RWPE1 (cell line): Measurements from ENCODE around the gene SAMD14.

ENCODE experiments used
- CTCF ChIA-PET: fragments of 350-600 bp; sonication (Branson Sonifier 250); formaldehyde crosslinking; extraction: SDS; loops from one replicate; lab custom pipeline; 2021; lab: Yijun Ruan, JAX
- POLR2A ChIA-PET: fragments of 400-600 bp; formaldehyde crosslinking; extraction: SDS; loops from one replicate; lab custom pipeline; 2020; ENCODE audit warnings: antibody characterized with exemption; ENCODE audit not compliant: low non-redundant PET; lab: Yijun Ruan, JAX
- DNase-seq: peaks from one replicate; pipeline ENCODE4 v3.0.0; 2012; ENCODE audit warnings: low spot score
- H3K27ac ChIP-seq: fragments of 450-650 bp; 2 replicates; pipeline ENCODE4 v1.5.1; 2017
- TF ChIP-seq, protein P1 (sequence below): fragments of 450-650 bp; conservative IDR thresholded peaks from 2 replicates; pipeline ENCODE4 v1.5.1; 2017; ENCODE audit warnings: low read depth, mild to moderate bottlenecking

The SAMD14 gene

DNA sequence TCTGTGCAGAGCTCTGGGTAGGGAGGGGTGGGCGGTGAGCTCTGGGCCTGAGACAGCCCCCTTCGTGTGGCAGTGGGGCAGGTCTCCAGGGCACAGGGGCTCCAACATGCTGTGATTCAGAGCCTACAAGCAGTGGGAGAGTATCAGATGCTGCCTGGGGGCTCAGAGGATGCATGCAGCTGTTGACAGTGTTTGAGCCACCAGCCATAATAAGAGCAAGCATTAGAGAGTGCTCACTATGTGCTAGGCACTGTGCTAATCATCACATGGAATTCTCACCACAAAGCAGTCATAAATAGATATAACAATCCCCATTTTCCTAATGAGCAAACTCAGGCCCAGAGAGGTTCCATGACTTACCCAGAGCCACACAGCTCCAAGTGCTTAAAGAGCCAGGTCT is 26.7 kb downstream of the SAMD14 start:
- peak overlapping the region; percentile 11; the same call in 1 of the 2 replicates for H3K27ac ChIP-seq
- TF ChIP-seq, protein P1, sequence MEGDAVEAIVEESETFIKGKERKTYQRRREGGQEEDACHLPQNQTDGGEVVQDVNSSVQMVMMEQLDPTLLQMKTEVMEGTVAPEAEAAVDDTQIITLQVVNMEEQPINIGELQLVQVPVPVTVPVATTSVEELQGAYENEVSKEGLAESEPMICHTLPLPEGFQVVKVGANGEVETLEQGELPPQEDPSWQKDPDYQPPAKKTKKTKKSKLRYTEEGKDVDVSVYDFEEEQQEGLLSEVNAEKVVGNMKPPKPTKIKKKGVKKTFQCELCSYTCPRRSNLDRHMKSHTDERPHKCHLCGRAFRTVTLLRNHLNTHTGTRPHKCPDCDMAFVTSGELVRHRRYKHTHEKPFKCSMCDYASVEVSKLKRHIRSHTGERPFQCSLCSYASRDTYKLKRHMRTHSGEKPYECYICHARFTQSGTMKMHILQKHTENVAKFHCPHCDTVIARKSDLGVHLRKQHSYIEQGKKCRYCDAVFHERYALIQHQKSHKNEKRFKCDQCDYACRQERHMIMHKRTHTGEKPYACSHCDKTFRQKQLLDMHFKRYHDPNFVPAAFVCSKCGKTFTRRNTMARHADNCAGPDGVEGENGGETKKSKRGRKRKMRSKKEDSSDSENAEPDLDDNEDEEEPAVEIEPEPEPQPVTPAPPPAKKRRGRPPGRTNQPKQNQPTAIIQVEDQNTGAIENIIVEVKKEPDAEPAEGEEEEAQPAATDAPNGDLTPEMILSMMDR = no peak
- no peak for DNase-seq
- ChIA-PET POLR2A (no interaction called here), CTCF (interaction anchor here (0.6 to 1.3 kb wide), 2 partner anchors 9 to 36 kb away, joined by 4 to 8 read pairs; no protein-coding TSS in a partner anchor)

DNA sequence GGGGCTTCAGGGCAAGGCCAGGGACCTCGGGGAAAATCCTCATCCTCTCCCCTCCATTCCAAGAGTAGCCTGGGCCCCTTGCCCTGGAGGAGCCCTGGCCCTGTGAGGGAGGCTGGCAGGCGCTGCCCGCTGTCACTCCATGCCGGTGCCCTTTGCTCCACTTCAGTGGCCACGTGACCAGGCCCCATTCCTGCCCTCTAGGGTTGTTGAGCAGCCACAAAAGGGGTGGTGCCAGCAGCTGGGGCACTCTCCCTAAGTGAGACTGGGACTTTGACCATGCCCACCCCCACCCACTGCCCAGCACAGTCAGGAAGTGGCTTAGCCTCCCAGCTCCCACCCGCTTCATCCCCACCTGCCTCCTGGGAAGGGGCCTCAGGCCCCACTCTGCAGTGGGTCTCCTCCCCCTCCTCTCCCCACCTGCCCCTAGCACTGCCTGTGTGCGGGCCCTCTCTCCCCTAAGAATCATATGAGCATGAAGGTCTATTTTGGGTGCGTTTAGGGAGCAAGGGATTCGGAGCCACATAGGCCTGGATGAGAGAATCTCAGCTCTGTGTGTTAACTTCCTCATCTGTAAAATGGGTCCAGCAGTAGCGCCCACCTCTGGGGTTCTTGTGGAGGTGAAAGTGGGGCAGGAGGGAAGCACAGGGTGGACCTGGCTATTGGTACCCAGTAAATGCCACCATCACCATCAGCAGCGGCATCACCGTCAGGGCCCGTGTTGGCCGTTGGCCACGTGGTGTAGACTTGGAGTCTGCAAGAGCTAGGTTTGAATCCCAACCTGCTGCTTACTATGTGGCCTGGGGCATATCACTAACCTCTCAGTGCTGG is 27.6 kb downstream of the SAMD14 start:
- DNase-seq = no peak
- peak overlapping the region; percentile 62 for H3K27ac ChIP-seq
- POLR2A ChIA-PET = no interaction called here
- CTCF ChIA-PET = interaction anchor here (0.7 to 1.0 kb wide), 2 partner anchors 8 to 11 kb away, joined by 5 to 7 read pairs; no protein-coding TSS in a partner anchor
- TF ChIP-seq, protein P1 = no peak

DNA sequence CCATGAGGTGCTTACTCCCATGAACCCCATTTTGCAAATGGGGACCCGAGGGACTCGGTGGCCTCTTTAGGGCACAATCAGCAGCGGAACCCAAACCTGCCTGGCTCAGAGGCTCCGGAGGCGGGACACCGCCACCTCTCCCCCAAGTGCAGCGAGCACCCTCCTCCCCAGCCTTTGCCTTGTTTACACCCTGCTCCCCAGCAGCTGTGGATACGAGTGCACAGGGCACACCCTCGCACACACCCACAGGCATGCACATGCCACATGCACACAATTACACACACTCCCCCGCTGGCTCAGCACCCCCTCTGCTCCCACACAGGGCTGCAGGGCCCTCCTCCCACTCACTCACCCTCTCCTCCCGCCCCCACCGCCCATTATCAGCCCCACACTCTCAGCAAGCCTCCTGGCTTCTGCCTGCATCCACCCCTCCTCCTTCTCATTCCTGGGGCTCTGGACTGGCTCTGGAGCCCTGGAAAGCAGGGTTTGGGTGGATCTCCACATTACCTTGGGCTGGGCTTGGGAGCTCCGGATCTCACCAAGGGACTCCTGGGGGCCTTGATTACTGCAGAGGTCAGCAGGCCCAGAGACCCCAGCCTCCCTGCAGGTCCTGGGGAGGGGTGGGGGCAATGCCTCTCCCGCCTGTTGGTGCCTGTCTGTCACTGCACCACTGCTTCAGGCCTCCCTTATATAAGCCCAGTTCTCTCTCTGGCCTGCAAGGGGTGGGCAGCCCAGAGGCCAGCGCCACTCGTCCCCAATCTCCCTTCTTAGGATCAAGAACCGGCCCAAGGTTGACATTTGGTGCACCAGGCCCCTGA is 28.4 kb downstream of the SAMD14 start:
- peak overlapping the region; percentile 62 for H3K27ac ChIP-seq
- ChIA-PET CTCF (interaction anchor here (0.6 to 1.0 kb wide), 3 partner anchors 7 to 13 kb away, joined by 3 to 7 read pairs (median 5); no protein-coding TSS in a partner anchor), POLR2A (no interaction called here)
- no peak for DNase-seq
- TF ChIP-seq, protein P1 = no peak

DNA sequence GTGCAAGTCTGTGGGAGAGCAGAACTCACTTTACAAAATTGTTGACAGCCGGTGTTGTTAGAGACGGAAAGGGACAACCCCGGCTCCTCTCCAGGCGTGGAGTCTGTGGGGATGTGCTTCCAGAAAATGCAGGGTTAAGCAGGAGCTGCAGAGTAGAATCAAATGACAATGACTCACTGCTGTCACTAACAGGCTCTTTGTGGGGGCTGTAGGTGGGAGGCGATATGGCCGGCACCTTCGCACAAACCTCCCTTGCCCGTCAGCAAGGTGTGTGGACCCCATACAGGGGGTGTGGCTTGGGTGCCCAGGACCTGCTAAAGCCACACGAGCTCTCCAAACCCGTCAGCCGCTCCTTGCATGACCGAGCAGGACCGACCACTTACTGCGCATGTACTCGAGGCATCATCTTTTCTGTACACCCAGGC is 29.0 kb downstream of the SAMD14 start:
- ChIA-PET POLR2A (no interaction called here), CTCF (interaction anchor here (0.6 kb wide), 2 partner anchors 14 to 74 kb away, joined by 3 read pairs; no protein-coding TSS in a partner anchor)
- TF ChIP-seq, protein P1 = no peak
- DNase-seq = no peak
- H3K27ac ChIP-seq = peak overlapping the region; percentile 62

GRCh38 chr17:50100480-50100883 is 29.5 kb downstream of the SAMD14 start:
- CTCF ChIA-PET = interaction anchor here (0.6 to 0.7 kb wide), 2 partner anchors 73 to 155 kb away, joined by 3 to 5 read pairs; no protein-coding TSS in a partner anchor
- TF ChIP-seq, protein P1 = no peak
- POLR2A ChIA-PET = no interaction called here

DNA sequence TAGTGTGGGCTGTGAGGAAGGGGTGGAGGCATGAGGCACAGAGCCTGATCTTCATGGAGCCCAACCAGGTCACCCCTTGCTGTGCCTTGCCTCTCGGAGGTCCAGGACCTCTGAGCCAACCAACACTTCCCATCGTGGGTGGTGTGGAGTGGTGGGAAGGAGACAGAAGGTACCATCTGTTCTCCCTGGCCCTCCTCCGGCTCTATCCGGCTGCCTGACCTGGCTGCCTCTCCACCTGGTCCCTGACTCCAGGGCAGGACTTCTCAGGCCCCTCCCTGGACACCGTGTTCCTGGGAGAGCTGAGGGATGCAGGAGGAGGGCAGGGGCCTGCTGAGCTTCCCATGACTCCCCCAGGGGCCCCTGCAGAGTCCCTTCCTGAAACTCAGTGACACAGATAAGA is 31.0 kb downstream of the SAMD14 start:
- TF ChIP-seq, protein P1 = no peak
- peak overlapping the region; percentile 62 for H3K27ac ChIP-seq
- CTCF ChIA-PET = interaction anchor here (0.7 kb wide), 1 partner anchor 74 kb away, joined by 3 read pairs; no protein-coding TSS in a partner anchor
- no peak for DNase-seq
- POLR2A ChIA-PET = no interaction called here

More at GRCh38 chr17:50100480-50100883, 29.5 kb downstream of the SAMD14 start:
- H3K27ac ChIP-seq = peak overlapping the region; percentile 62
- DNase-seq = no peak
